ENCODE measurements around the gene PCGF3.

DNA sequence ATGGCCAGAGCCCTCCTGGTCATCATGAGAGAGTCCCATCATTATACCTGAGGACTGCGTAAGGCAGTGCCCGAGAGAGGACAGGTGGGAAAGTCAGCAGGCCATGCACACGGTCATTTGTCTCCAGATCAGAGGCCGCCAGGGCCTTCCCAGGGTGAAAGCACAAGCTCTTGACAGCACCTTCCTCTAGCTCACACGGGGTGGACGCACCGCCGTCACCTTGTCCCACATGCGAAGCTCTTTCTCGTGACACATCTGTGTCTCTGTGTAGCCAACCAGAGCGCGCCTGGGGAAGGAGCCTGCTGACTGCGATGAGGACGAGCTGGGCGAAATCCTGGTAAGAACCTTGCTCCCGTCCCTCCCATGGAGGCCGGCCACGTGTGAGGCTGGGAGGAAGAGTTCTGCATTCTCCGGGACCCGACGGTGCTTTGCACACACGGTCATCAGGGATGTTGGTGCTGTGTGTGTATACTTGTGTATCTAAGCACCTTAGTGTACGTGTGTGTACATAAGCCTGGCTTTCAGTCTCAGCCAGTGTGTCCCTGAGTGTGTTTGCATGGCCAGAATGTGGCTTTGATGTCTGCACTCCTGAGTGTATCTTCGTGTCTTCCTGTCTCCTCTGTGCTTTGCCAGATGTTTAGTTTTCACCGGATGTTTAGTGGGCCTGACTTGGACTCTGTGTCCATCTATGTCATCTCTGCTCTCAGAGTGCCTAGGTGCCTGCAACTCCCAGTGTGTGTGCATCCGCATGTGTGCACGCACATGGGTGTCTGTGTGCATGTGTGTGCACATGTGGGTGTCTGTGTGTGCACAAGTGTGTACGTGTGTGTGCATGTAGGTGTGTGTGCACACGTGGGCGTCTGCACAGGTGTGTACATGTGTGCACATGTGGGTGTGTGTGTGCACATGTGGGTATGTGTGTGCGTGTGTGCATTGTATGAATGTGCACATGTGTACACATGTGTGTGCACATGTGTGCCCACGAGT lies 46.7 kb upstream of the PCGF3 start:
- TF ChIP-seq ZNF274 (IDR thresholded peaks at IDR 0.05; ENCODE audit: low read depth, low read length): no peak
- no peak for TF ChIP-seq YY1 (IDR thresholded peaks at IDR 0.05; ENCODE audit: insufficient read depth, insufficient read length)
- no peak for TF ChIP-seq SUZ12 (IDR thresholded peaks at IDR 0.05; ENCODE audit: extremely low read depth, insufficient read depth, insufficient read length)
